Testis (tissue), 5 donors: Measurements from ENCODE around the gene CARMIL1. TPM values are rescaled to one million over a fixed set of nuclear protein-coding genes. Genes with fewer than 3 reads are reported as not detected.
A peak's percentile ranks its signal among the peaks of the same experiment; 100 is the strongest.

ENCODE experiments used
- DNase-seq: peaks from one replicate; pipeline ENCODE4 v3.0.0-alpha.2; 2019
- H3K27ac ChIP-seq, 2 donors: fragments of 200-600 bp; sonication (generic); one replicate each; pipeline ENCODE4 v1.5.1; 2019
- H3K27me3 ChIP-seq: fragments of 200-600 bp; sonication (generic); one replicate; pipeline ENCODE4 v1.5.1; 2019
- H3K36me3 ChIP-seq: fragments of 200-600 bp; sonication (generic); one replicate; pipeline ENCODE4 v1.5.1; 2017; ENCODE audit warnings: low read depth; ENCODE audit errors: missing control alignments
- H3K4me1 ChIP-seq: fragments of 200-600 bp; sonication (generic); one replicate; pipeline ENCODE4 v1.5.1; 2019
- H3K4me3 ChIP-seq, 2 donors: fragments of 200-600 bp; sonication (generic); one replicate each; pipeline ENCODE4 v1.5.1; 2017 to 2019
- H3K9me3 ChIP-seq: fragments of 200-600 bp; sonication (generic); one replicate; pipeline ENCODE4 v1.5.1; 2017
- CTCF ChIP-seq, 3 experiments: fragments of 450-650 bp in 2 of 3; fragments of 200-600 bp in 1 of 3; sonication (generic) in 1 of 3; IDR thresholded peaks; one replicate each; pipeline ENCODE4 v1.5.1; 2016 to 2019; ENCODE audit warnings: antibody characterized with exemption in 3 of 3, mild to moderate bottlenecking in 2 of 3, moderate library complexity in 1 of 3
- POLR2A ChIP-seq: fragments of 450-650 bp; IDR thresholded peaks from one replicate; pipeline ENCODE4 v1.6.1; 2017; ENCODE audit warnings: antibody characterized with exemption, mild to moderate bottlenecking, moderate library complexity
- WGBS, 2 donors: methylation state at CpG; one replicate each; pipeline ENCODE4 v1.1.5; 2018; 5-methylcytosine and 5-hydroxymethylcytosine counted together
- intact Hi-C: fragments of 100-400 bp; cut with DNase I; formaldehyde crosslinking; loops from one replicate; pipeline ENCODE4 v1.15.1; 2023; ENCODE audit warnings: low total_unique reads
- long read RNA-seq, 2 donors: transcript quantifications; one replicate each; lab custom pipeline, GENCODE V29; 2026
- polyA plus RNA-seq: library from polyadenylated mRNA; stranded (reverse); fragments of 350-450 nt; fragmentation: Illumina TruSeq; extraction: RNeasy Lipid Tissue Mini Kit (QIAGEN cat#74804); gene quantifications from one replicate; pipeline ENCODE4 v1.2.3, GENCODE V29; 2014; ENCODE audit warnings: low read depth, low replicate concordance; ENCODE audit not compliant: insufficient read depth
- total RNA-seq, 2 donors: library from RNA; depleted of rRNA; stranded (reverse); fragments of >200 nt; gene quantifications; one replicate each; pipeline ENCODE4 v1.2.3, GENCODE V29; 2016

Gene CARMIL1
- 100 to 1,000 TPM; 108 to 120 TPM for total RNA-seq
- polyA plus RNA-seq, result 39.4 TPM
- long read RNA-seq, donor 1, result 0 reads
- long read RNA-seq, donor 2, result 0 reads

- H3K9me3 ChIP-seq, result no peaks in the 10 kb centered on the region
- H3K27me3 ChIP-seq, result no peaks in the 10 kb centered on the region
- peak within 1 kb of the TSS; percentile 81 to 92 for H3K4me3 ChIP-seq
- peaks cover 20% of the 10 kb centered on the region for H3K4me1 ChIP-seq
- peak within 1 kb of the TSS; percentile 88 for H3K27ac ChIP-seq
- H3K36me3 ChIP-seq, result no peaks in the 10 kb centered on the region
- intact Hi-C loops, result no loop called here
- WGBS, 2 donors, result 0 to 1% methylated on average over 28 to 61 of the region's 81 CpGs
- DNase-seq, result peak; percentile 87
- TF ChIP-seq CTCF (IDR thresholded peaks at IDR 0.05), result peak; percentile 60 to 77 (median 74)
- TF ChIP-seq POLR2A, result no peak
These were observed at the start of gene CARMIL1 for GRCh38 chr6:25278914-25279747. Gene CARMIL1 (plus strand): TSS chr6:25279374. CDS start chr6:25279796, 422 bp downstream.

- no peaks in the 10 kb centered on the region for H3K9me3 ChIP-seq
- no peak overlapping the region for H3K4me3 ChIP-seq
- H3K36me3 ChIP-seq, result no peaks in the 10 kb centered on the region
- 30 to 41% methylated on average over 1 of the region's 1 CpG for WGBS, 2 donors
- intact Hi-C loops, result no loop called here
- no peaks in the 10 kb centered on the region for H3K27me3 ChIP-seq
- TF ChIP-seq CTCF (IDR thresholded peaks at IDR 0.05) (no peak), POLR2A (no peak)
- H3K27ac ChIP-seq, result no peak overlapping the region
- no peaks in the 10 kb centered on the region for H3K4me1 ChIP-seq
- no peak for DNase-seq
These were observed 49.4 kb upstream of the CARMIL1 start for GRCh38 chr6:25229671-25230321.

- H3K27me3 ChIP-seq, result no peaks in the 10 kb centered on the region
- no peak overlapping the region for H3K4me3 ChIP-seq
- intact Hi-C loops, result no loop called here
- WGBS, 2 donors, result 59 to 83% methylated on average over 13 of the region's 13 CpGs
- peak; percentile 18 for DNase-seq
- H3K27ac ChIP-seq, result no peak overlapping the region
- H3K36me3 ChIP-seq, result no peaks in the 10 kb centered on the region
- no peak for TF ChIP-seq POLR2A
- no peak for TF ChIP-seq CTCF (IDR thresholded peaks at IDR 0.05)
- no peaks in the 10 kb centered on the region for H3K9me3 ChIP-seq
- no peaks in the 10 kb centered on the region for H3K4me1 ChIP-seq
These were observed 46.7 kb upstream of the CARMIL1 start for GRCh38 chr6:25232479-25232878.

GRCh38 chr6:25233226-25233625 is 45.9 kb upstream of the CARMIL1 start:
- 94 to 95% methylated on average over 1 of the region's 1 CpG for WGBS, 2 donors
- Histone ChIP-seq H3K36me3 (no peaks in the 10 kb centered on the region), H3K4me3 (no peak overlapping the region), H3K9me3 (no peaks in the 10 kb centered on the region), H3K4me1 (no peaks in the 10 kb centered on the region), H3K27ac (no peak overlapping the region), H3K27me3 (no peaks in the 10 kb centered on the region)
- intact Hi-C loops, result no loop called here
- TF ChIP-seq CTCF (IDR thresholded peaks at IDR 0.05) (no peak), POLR2A (no peak)
- DNase-seq, result no peak
